Measurements from ENCODE around the gene PLEKHN1. TPM values are rescaled to one million over a fixed set of nuclear protein-coding genes. Genes with fewer than 3 reads are reported as not detected.

Gene PLEKHN1
- total RNA-seq, 2 donors from 2014 or later: not detected

DNA sequence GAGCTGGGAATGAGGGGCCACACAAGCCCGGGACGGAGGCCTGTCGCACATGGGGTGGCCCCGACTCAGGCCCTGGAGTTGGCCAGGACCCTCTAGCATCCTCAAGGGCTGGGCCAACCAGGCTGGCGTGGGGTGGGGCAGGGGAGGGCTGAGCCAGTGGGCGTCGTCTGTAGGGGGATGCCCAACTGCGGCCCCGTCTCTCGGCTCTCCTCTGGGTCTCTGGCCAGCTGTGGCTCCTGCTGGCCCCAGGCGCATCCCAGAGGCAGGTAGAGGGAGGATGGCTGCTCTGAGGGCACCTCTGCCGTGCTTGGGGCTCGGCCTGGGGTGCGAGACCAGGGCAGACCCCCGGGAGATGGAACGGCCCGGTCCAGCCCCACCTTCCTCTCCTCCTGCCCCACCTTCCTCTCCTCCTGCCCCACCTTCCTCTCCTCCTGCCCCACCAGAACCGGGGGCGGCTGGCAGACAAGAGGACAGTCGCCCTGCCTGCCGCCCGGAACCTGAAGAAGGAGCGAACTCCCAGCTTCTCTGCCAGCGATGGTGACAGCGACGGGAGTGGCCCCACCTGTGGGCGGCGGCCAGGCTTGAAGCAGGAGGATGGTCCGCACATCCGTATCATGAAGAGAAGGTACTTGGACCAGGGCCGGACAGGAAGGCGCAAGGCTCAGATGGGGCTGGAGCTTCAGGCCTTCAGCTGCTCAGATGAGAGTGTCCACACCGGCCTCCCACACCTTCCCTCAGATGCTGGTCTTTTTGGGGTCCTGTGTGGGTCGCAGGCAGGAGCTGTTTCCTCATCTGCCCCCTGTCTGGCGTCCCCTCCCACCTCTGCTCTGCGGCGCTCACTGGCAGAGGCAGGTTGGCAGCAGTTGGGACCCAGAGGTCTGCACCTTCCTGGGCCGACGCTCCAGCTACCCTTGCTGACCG lies 36.3 kb upstream of the PLEKHN1 start:
- WGBS, 2 donors: 70 to 75% methylated on average over 26 to 38 of the region's 40 CpGs
- no peak overlapping the region for H3K4me3 ChIP-seq

DNA sequence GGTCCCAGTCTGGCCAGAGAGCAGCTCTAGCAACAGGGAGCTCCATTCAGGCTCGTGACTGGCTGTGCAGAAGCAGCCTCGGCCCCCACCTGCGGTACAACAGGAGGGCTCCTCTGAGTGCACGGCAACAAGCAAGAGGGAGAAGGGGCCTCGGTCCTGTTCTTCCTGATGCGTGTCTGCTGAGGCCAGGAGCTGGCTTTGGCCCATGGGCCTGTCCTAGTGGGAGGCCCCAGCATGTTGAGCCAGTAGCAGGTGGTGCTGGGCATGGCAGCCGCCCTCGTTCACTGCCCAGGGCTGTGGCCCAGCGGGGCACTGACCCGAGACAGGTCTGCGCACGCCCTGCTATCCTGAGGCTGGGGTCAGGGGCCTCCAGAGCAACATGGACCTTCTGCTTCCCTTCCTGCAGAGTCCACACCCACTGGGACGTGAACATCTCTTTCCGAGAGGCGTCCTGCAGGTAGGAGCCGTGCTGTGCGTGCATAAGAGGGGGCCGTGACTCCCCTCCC lies 35.6 kb upstream of the PLEKHN1 start:
- Histone ChIP-seq H3K36me3 (replicated peaks in 1 of 2; ENCODE audit: insufficient read depth in 1 of 2, low read depth in 2 of 2) (no peaks in the 10 kb centered on the region), H3K27me3 (peaks cover 0 to 28% of the 10 kb centered on the region in 2 donors), H3K27ac (no peak overlapping the region), H3K4me1 (peaks cover 15% of the 10 kb centered on the region), H3K9me3 (no peaks in the 10 kb centered on the region), H3K4me3 (no peak overlapping the region)
- intact Hi-C loops (cut with DNase I): no loop called here
- TF ChIP-seq, protein P1, sequence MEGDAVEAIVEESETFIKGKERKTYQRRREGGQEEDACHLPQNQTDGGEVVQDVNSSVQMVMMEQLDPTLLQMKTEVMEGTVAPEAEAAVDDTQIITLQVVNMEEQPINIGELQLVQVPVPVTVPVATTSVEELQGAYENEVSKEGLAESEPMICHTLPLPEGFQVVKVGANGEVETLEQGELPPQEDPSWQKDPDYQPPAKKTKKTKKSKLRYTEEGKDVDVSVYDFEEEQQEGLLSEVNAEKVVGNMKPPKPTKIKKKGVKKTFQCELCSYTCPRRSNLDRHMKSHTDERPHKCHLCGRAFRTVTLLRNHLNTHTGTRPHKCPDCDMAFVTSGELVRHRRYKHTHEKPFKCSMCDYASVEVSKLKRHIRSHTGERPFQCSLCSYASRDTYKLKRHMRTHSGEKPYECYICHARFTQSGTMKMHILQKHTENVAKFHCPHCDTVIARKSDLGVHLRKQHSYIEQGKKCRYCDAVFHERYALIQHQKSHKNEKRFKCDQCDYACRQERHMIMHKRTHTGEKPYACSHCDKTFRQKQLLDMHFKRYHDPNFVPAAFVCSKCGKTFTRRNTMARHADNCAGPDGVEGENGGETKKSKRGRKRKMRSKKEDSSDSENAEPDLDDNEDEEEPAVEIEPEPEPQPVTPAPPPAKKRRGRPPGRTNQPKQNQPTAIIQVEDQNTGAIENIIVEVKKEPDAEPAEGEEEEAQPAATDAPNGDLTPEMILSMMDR (IDR thresholded peaks at IDR 0.05): no peak
- no peak for TF ChIP-seq POLR2A (IDR thresholded peaks at IDR 0.05)
- WGBS, 2 donors: 58 to 65% methylated on average over 4 to 16 of the region's 18 CpGs
- ATAC-seq (no peak), DNase-seq (no peak)

More for the DNA sequence above, 36.3 kb upstream of the PLEKHN1 start:
- DNase-seq: no peak
- no peak for ATAC-seq
- intact Hi-C loops (cut with DNase I): no loop called here
- H3K9me3 ChIP-seq: no peaks in the 10 kb centered on the region
- no peaks in the 10 kb centered on the region for H3K36me3 ChIP-seq (replicated peaks in 1 of 2; ENCODE audit: insufficient read depth in 1 of 2, low read depth in 2 of 2)
- no peak overlapping the region for H3K27ac ChIP-seq
- TF ChIP-seq, protein P1 (IDR thresholded peaks at IDR 0.05): no peak
- no peak for TF ChIP-seq POLR2A (IDR thresholded peaks at IDR 0.05)
- peaks cover 14% of the 10 kb centered on the region for H3K4me1 ChIP-seq
- H3K27me3 ChIP-seq: peaks cover 0 to 25% of the 10 kb centered on the region in 2 donors

- no peak overlapping the region for H3K27ac ChIP-seq
- TF ChIP-seq, protein P1 (IDR thresholded peaks at IDR 0.05): no peak
- TF ChIP-seq POLR2A (IDR thresholded peaks at IDR 0.05): no peak
- peaks cover 12% of the 10 kb centered on the region for H3K4me1 ChIP-seq
- no peaks in the 10 kb centered on the region for H3K9me3 ChIP-seq
- DNase-seq (no peak), ATAC-seq (no peak)
- no peaks in the 10 kb centered on the region for H3K36me3 ChIP-seq (replicated peaks in 1 of 2; ENCODE audit: insufficient read depth in 1 of 2, low read depth in 2 of 2)
- 48 to 49% methylated on average over 15 of the region's 15 CpGs for whole genome bisulfite sequencing, 2 donors
- intact Hi-C loops (cut with DNase I): no loop called here
- peaks cover 0 to 31% of the 10 kb centered on the region in 2 donors for H3K27me3 ChIP-seq
- H3K4me3 ChIP-seq: no peak overlapping the region
Observed at GRCh38 chr1:931380-932172, 34.7 kb upstream of the PLEKHN1 start.

DNA sequence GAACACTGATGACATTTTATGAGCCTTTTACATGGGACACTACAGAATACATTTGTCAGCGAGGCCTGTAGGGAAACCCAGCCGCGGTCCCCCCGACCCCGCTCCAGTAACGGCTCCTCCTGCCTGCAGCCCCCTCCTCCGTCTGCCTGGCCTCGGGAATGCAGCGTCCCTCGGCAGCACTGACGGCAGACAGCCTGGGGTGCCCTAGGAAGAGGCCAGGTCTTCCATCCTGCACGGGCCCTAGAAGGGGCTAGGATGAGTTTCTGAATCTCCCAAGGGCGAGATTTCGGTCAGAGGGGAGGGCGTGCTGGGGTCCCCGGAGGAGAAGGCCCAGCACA lies 34.1 kb upstream of the PLEKHN1 start:
- no peak for DNase-seq

More for the DNA sequence above, 34.1 kb upstream of the PLEKHN1 start:
- 47 to 65% methylated on average over 14 of the region's 16 CpGs for WGBS, 2 donors
- intact Hi-C loops (cut with DNase I): no loop called here
- H3K27me3 ChIP-seq: peaks cover 0 to 31% of the 10 kb centered on the region in 2 donors
- no peaks in the 10 kb centered on the region for H3K9me3 ChIP-seq
- H3K4me3 ChIP-seq: no peak overlapping the region
- H3K4me1 ChIP-seq: peaks cover 12% of the 10 kb centered on the region
- TF ChIP-seq, protein P1 (IDR thresholded peaks at IDR 0.05): no peak
- TF ChIP-seq POLR2A (IDR thresholded peaks at IDR 0.05): no peak
- no peaks in the 10 kb centered on the region for H3K36me3 ChIP-seq (replicated peaks in 1 of 2; ENCODE audit: insufficient read depth in 1 of 2, low read depth in 2 of 2)
- no peak for ATAC-seq
- no peak overlapping the region for H3K27ac ChIP-seq
